Fibroblast of the aortic adventitia (primary cell): ENCODE results near the gene MTG2. TPM values are rescaled to one million over a fixed set of nuclear protein-coding genes. Genes with fewer than 3 reads are reported as not detected.

Source experiments
- DNase-seq: peaks from one replicate; pipeline ENCODE4 v3.0.0-alpha.2; 2010; ENCODE audit warnings: low read depth
- H3K4me3 ChIP-seq: 2 replicates; pipeline ENCODE4 v1.5.1; 2011; ENCODE audit warnings: low read depth, mild to moderate bottlenecking, control low read depth, low read length, moderate library complexity
- total RNA-seq: library from RNA; depleted of rRNA; stranded (reverse); fragments of >200 nt; gene quantifications from 2 replicates; pipeline ENCODE4 v1.2.3, GENCODE V29; 2012; ENCODE audit warnings: low replicate concordance
- TF ChIP-seq, protein P1 (sequence below): IDR thresholded peaks from 2 replicates; pipeline ENCODE4 v1.5.1; 2011; ENCODE audit warnings: mild to moderate bottlenecking, low read length, control low read depth, inconsistent platforms; ENCODE audit not compliant: insufficient read depth

The MTG2 gene
- total RNA-seq, 1 donor, result 15.3 TPM

DNA sequence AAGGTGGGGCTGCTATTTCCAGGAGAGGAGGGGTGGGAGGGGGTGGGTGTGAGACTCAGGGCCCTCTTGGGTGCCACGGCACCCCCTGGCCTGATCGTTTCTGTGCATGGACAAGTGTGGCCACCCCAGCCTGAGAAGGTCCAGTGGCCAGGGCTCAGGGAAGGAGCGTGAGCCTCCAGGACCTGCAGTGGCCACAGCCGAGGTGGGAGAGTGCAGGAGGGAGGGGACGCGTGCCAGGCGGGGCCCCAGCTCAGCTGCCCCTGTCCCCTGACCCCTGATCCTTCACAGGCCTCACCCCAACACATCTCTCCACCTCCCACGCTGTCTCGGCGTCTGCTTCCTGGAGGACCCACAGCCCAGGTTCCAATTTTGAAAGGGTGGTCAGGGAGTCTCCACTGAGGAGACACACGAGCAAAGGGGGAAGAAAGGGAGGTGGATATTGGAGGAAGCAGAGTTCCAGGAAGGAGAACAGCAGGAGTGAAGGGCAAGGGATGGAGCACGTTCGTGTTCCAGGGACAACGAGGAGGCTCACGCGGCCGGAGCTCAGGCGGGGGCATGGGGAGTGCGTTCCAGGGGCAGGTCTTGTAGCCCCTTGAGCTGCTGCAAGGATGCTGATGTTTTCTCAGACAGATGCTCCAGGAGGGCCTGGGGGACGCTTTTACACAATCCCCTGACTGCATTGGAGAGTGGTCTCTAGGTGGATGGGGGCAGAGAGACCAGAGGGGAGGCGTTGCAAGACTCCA, 41.5 kb downstream of the MTG2 start:
- no peak overlapping the region for H3K4me3 ChIP-seq
- TF ChIP-seq, protein P1, sequence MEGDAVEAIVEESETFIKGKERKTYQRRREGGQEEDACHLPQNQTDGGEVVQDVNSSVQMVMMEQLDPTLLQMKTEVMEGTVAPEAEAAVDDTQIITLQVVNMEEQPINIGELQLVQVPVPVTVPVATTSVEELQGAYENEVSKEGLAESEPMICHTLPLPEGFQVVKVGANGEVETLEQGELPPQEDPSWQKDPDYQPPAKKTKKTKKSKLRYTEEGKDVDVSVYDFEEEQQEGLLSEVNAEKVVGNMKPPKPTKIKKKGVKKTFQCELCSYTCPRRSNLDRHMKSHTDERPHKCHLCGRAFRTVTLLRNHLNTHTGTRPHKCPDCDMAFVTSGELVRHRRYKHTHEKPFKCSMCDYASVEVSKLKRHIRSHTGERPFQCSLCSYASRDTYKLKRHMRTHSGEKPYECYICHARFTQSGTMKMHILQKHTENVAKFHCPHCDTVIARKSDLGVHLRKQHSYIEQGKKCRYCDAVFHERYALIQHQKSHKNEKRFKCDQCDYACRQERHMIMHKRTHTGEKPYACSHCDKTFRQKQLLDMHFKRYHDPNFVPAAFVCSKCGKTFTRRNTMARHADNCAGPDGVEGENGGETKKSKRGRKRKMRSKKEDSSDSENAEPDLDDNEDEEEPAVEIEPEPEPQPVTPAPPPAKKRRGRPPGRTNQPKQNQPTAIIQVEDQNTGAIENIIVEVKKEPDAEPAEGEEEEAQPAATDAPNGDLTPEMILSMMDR, result no peak
- DNase-seq, result no peak

DNA sequence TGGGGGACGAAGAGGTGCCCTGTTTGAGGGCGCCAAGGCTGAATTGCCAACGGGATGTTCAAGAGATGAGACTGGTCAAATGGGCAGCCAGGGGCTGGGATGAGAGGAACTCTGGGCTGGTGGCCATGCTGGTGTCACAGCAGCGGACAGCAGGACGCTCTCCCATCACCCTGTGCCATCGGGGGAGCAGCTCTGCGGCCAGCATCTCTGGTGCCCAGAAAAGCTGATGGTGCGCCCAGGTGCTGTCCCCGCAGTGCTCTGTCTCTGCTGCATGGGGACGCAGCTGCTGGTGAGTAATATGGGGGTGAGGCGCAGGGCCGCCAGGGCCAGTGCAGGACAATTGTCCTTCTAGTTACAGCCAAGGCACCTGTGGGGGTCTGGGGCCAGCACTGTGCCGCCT, 42.2 kb downstream of the MTG2 start:
- TF ChIP-seq, protein P1, result no peak
- no peak overlapping the region for H3K4me3 ChIP-seq
- DNase-seq, result no peak

DNA sequence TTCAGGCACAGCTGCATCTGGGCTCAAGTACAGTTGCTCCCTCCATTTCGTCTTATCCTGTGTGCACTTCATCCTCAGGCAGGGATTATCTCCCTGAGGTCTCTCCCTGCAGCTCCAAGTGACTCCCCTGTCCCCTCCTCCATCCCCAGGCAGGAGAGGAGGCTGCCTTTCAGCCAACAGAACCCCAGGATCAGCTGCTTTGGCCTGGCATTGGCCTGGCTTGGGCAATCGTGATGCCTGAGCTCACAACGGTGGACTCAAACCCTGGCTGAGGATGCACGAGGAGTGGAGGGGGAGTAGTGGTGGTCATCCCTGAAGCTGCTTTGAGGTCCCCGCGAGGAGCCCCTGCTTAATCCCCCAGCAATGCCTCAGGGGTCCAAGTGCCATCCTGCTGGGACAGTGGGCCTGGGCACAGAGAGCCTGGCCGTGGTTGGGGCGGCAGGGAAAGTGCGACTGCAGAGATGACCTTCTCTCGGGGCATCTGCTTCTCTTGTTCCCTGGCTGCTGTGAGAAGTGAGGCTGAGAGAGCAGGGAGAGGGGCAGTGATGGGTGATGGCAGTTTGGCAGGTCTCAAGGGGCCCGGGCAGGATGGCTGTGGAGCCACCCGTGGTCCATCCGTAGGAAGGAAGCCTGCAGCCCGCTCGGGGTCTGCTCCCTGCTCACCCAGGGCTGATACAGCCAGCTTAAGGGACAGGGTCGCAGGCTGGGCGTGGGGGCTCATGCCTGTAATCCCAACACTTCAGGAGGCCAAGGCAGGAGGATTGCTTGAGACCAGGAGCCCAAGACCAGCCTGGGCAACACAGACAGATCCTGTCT, 43.2 kb downstream of the MTG2 start:
- H3K4me3 ChIP-seq, result no peak overlapping the region
- no peak for DNase-seq
- TF ChIP-seq, protein P1, result no peak

DNA sequence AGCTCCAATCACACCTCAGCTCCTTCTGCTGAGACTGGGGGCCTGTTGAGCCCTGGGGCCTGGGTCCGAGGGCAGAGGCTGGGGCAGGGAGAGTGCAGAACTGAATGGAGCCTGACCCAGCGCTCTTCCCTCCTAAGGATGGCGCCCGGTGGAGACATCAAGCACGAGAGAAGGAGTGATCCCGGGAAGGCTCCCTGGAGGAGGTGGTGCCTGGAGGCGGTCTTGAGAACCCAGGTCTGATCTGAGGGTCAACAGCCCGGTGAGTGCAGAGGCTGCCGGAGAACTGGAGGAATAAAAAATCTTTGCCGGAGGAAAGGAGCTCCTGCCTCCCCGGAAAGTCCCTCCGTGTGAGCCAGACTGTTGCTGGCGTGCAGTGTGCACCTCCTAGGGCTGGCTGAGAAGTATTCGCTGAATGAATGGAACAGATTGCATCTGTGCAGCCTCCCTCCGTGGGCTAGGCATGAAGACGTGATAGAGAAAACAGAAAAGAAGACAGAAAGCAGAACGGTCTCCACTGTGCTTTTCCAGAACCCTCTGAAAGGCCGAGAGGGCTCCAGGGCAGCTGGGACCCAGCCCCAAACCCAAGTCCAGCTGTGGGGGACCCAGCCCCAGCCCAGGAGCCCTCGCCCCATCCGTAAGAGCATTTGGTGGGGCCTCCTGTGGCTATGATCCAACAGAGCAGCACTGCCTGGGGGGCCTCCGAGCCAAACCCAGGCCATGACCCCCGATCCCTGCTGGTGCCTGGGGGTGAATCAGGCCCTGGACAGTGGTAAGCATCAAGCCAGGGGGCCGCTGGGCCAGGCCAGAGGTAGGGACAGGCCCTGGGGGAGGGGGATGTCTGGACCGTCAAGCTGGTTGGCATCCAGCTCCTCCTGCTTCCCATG, 44.1 kb downstream of the MTG2 start:
- no peak for DNase-seq
- no peak overlapping the region for H3K4me3 ChIP-seq

DNA sequence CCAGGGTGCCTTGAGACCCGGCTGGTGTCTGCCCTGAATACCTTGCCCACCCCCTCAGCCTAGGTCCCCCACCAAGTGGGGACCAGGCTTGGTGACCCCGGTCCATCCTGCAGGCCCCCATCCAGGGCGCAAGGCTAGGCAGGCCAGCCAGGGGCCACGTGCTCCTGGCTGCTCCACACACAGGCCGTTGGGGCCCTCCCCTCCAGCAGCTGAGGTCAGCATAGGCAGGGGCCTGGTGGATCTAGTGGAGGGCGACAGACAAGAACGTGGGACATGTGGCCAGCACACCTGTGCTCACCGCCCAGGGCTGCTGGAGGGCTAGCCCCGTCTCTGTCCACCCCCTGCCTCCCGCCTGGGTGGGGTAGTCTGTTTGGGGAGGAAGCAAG, 44.8 kb downstream of the MTG2 start:
- DNase-seq, result no peak
- no peak overlapping the region for H3K4me3 ChIP-seq
- TF ChIP-seq, protein P1, result no peak

More for the DNA sequence above, 44.1 kb downstream of the MTG2 start:
- TF ChIP-seq, protein P1, result no peak

DNA sequence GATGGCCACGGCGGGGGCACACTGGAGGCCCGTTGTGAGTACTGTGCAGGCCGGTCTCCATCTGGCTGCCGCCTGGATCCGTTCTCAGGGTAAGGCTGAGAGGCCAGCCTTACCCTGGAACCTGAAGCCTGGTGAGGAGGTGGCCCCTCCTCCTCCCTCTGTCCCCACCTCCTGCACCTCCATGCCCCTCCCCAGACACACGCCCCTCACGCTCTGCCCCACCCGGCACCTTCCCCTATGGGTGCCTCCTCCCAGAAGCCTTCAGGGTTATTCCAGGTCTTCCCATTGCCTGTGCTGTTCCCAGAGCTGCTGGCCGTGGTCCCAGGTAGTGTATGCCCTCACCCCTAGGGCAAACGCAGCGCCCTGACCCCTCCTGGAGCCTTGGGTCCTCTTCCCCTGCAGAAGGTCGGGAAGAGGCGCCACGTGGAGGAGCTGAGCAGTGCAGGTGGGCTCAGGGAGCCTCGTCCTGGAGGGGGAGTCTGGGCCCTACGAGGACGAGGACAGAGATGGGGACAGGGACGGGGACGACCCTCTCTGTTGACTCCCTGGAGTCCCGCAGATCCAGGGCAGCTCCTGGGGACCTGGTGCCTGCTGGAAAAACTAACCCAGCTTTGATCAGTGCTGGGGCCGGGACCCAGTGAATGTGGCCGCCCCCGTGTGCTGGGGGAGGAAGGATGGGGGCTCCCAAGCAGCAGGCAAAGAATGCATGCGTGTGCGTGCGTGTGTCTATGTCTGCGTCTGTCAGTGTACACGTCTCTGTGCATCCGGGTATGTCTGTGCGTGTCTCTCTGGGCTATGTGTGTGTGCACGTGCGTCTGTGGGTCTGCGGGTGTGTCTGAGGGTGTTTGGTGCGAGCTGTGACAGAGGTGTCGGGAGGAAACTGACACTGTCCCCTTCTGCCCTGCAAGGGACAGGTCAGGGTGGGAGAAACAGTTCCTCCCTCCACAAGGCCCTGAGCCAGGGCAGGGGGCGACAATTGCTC, 45.4 kb downstream of the MTG2 start:
- DNase-seq, result no peak
- TF ChIP-seq, protein P1, result no peak
- no peak overlapping the region for H3K4me3 ChIP-seq
